Peyer's patch (tissue), 4 donors: ENCODE data around the gene LRRC32. TPM values are rescaled to one million over a fixed set of nuclear protein-coding genes. Genes with fewer than 3 reads are reported as not detected.

Source experiments
- DNase-seq, 3 donors: peaks; one replicate each; pipeline ENCODE4 v3.0.0-alpha.2; 2017 to 2019
- H3K27ac ChIP-seq, 4 donors: fragments of 200-600 bp; sonication (generic); one replicate each; pipeline ENCODE4 v1.5.1; 2016 to 2019
- H3K27me3 ChIP-seq, 2 donors: fragments of 200-600 bp; sonication (generic); one replicate each; pipeline ENCODE4 v1.5.1; 2019
- H3K36me3 ChIP-seq, 3 donors: fragments of 200-600 bp; sonication (generic); one replicate each; pipeline ENCODE4 v1.5.1; 2016 to 2019
- H3K4me1 ChIP-seq, 4 donors: fragments of 200-600 bp; sonication (generic); one replicate each; pipeline ENCODE4 v1.5.1; 2016 to 2019
- H3K4me3 ChIP-seq, 4 donors: fragments of 200-600 bp; sonication (generic); 1 replicate in 3 of 4; 2 replicates in 1 of 4; pipeline ENCODE4 v1.5.1; 2016 to 2019; ENCODE audit warnings: mild to moderate bottlenecking in 1 of 4
- H3K9me3 ChIP-seq, 4 donors: fragments of 200-600 bp; sonication (generic); one replicate each; pipeline ENCODE4 v1.5.1; 2016 to 2019; ENCODE audit warnings: mild to moderate bottlenecking in 1 of 4
- POLR2A ChIP-seq, 2 donors: fragments of 450-650 bp; IDR thresholded peaks; one replicate each; pipeline ENCODE4 v1.5.1; 2017; ENCODE audit warnings: antibody characterized with exemption in 2 of 2, mild to moderate bottlenecking in 2 of 2, moderate library complexity in 2 of 2
- total RNA-seq, 4 donors: library from RNA; depleted of rRNA; stranded (reverse); fragments of >200 nt; gene quantifications; one replicate each; pipeline ENCODE4 v1.1.0, GENCODE V29; 2016
- TF ChIP-seq, protein P1 (sequence below), 6 experiments: fragments of 450-650 bp in 4 of 6; fragments of 200-600 bp in 2 of 6; sonication (generic) in 1 of 6; IDR thresholded peaks; one replicate each; pipeline ENCODE4 v1.5.1; 2017 to 2019; ENCODE audit warnings: antibody characterized with exemption in 6 of 6, mild to moderate bottlenecking in 3 of 6, moderate library complexity in 1 of 6

Gene LRRC32
- total RNA-seq, 4 donors from 2014 or later = 4.0 to 36.7 (median 23.0) TPM

DNA sequence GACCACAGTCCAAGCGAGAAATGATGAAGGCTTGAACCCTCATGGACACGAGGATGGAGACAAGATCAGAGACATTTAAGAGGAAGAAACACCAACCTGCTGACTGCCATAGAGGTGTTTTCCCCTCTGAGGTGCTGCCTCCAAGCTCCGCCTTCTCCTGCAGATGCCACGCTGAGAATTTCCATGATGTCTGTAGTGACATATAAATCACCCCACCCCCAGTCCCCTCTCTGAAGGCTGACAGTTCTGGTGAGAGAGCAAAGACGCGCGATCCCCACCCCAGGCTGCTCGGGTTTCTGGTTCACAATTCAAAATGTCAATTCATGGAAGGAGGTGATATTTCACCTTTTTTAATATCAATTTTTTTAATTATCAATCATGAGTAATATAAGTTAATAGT lies 28.2 kb downstream of the LRRC32 start:
- Histone ChIP-seq H3K36me3 (no peaks in the 10 kb centered on the region), H3K4me1 (peaks cover 0 to 8% (median 1%) of the 10 kb centered on the region in 4 donors), H3K27ac (no peak overlapping the region), H3K9me3 (no peaks in the 10 kb centered on the region), H3K27me3 (no peaks in the 10 kb centered on the region), H3K4me3 (no peak overlapping the region)
- peak in 2 of 3 donors; percentile 9 to 33 for DNase-seq
- TF ChIP-seq POLR2A (IDR thresholded peaks at IDR 0.05) = no peak
- TF ChIP-seq, protein P1, sequence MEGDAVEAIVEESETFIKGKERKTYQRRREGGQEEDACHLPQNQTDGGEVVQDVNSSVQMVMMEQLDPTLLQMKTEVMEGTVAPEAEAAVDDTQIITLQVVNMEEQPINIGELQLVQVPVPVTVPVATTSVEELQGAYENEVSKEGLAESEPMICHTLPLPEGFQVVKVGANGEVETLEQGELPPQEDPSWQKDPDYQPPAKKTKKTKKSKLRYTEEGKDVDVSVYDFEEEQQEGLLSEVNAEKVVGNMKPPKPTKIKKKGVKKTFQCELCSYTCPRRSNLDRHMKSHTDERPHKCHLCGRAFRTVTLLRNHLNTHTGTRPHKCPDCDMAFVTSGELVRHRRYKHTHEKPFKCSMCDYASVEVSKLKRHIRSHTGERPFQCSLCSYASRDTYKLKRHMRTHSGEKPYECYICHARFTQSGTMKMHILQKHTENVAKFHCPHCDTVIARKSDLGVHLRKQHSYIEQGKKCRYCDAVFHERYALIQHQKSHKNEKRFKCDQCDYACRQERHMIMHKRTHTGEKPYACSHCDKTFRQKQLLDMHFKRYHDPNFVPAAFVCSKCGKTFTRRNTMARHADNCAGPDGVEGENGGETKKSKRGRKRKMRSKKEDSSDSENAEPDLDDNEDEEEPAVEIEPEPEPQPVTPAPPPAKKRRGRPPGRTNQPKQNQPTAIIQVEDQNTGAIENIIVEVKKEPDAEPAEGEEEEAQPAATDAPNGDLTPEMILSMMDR (IDR thresholded peaks at IDR 0.05) = no peak

DNA sequence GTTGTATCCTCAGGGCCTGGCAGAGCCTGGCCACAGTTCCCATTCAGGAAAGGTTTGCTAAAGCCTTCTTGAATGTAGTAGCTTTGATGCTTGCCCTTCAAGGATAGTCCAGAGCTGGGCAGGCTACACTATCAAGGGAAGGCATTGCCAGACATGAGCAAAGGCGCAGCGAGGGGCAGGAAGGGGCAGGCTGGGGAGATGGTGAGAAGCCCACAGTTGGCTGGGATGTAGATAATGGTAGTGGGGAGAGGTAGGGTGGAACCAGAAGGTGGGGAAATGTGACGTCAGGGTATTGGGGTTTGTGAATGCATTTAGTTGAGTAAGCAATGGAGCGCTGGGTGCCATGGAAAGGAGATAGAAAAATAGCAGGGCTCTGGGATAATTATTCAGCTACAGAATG lies 28.6 kb downstream of the LRRC32 start:
- Histone ChIP-seq H3K4me3 (no peak overlapping the region), H3K36me3 (no peaks in the 10 kb centered on the region), H3K9me3 (no peaks in the 10 kb centered on the region), H3K27ac (no peak overlapping the region), H3K4me1 (peaks cover 0 to 12% (median 2%) of the 10 kb centered on the region in 4 donors), H3K27me3 (no peaks in the 10 kb centered on the region)
- DNase-seq = peak in 1 of 3 donors; percentile 1
- TF ChIP-seq POLR2A (IDR thresholded peaks at IDR 0.05) = no peak
- TF ChIP-seq, protein P1 (IDR thresholded peaks at IDR 0.05) = no peak

DNA sequence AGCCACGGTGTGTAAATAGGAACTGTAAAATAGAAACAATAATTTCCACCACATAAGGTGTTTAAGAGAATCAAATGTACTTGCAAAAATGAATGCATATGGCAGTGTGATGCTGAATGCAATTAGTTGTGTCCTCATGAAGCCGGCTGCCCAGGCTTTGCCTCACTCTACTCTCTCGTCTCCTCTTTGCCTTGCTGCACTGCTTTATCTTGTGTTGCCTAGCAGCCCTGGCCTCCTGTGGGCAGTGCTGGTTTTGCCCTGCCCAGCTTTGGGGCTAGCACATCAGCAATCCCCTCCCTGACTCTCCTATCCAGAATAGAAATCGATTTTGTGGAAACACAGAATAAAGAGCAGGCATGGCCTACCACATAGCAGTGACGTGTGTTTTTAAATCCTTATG lies 30.0 kb downstream of the LRRC32 start:
- H3K4me3 ChIP-seq = no peak overlapping the region
- peak in 2 of 3 donors; percentile 3 to 14 for DNase-seq
- TF ChIP-seq POLR2A (IDR thresholded peaks at IDR 0.05) = no peak
- TF ChIP-seq, protein P1 (IDR thresholded peaks at IDR 0.05) = no peak

DNA sequence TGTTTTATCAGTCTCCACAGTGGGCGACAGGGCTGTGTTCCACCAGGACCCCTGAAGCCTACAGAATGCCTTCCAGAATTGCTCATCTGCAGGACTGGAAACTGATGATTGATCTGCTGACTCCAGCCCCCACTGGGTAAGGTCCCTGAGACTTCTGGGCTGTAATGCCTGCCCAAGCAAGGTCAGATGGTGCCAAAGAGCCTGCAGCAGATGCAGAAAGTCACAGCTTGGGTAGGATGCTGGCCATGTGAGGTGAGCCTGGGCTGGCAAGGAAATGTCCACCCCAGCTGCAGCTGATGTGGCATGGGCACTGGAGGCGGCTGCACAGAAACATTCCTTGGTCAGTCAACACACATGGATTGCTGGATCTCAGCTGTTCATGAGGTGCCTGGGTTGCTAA lies 30.9 kb downstream of the LRRC32 start:
- no peak overlapping the region for H3K4me3 ChIP-seq
- H3K36me3 ChIP-seq = no peaks in the 10 kb centered on the region
- H3K9me3 ChIP-seq = no peaks in the 10 kb centered on the region
- peaks cover 0 to 16% (median 2%) of the 10 kb centered on the region in 4 donors for H3K4me1 ChIP-seq
- H3K27ac ChIP-seq = no peak overlapping the region
- DNase-seq = peak; percentile 8 to 37 (median 28)
- no peak for TF ChIP-seq POLR2A (IDR thresholded peaks at IDR 0.05)
- TF ChIP-seq, protein P1 (IDR thresholded peaks at IDR 0.05) = no peak
- H3K27me3 ChIP-seq = no peaks in the 10 kb centered on the region

More for the DNA sequence above, 30.0 kb downstream of the LRRC32 start:
- no peaks in the 10 kb centered on the region for H3K36me3 ChIP-seq
- H3K4me1 ChIP-seq = peaks cover 0 to 16% (median 2%) of the 10 kb centered on the region in 4 donors
- H3K9me3 ChIP-seq = no peaks in the 10 kb centered on the region
- H3K27ac ChIP-seq = no peak overlapping the region
- no peaks in the 10 kb centered on the region for H3K27me3 ChIP-seq

DNA sequence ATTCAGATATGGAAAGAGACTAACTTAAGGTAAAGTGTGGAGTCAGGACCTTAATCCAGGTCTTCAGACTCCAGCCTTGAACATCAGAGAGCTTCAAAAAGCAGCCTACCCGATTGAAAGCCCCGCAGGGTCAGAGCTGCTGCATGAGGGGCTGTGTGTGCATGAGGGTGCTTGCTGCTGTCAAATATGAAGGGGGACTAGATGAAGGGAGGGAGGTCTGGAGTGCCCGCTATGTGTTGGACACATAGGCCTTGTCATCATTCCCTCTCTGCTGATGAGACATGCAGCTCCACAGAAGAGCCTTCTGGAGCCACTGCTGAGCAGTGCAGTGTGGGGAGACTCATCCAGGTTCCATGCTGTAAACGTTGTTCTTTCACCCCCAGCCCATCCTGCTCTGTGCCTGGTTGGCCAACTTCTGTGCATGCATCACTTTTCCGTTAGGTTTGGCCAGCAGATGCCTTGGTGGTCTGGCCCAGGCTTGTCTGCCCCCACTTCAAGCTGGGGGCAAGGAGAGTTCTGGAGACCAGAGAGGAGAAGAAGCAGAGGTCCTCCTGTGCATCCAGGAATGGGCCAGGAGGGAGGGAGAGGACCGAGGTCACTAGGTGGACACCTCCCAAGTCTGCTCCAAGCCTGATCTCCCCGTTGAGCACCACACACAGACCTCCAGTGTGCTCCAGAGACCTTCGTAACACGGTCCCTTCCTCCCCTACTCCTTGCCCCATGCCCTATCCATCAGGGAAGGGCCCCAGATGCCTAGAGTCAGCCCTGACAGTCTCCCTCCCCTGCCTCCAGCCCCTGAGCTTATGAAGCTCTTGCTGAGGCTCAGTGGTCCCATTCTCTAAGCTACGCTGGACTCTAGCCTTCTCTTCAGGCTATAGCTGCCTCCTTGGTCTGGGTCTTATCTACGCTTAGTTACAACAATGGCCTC lies 32.0 kb downstream of the LRRC32 start:
- Histone ChIP-seq H3K27me3 (no peaks in the 10 kb centered on the region), H3K36me3 (no peaks in the 10 kb centered on the region), H3K4me3 (no peak overlapping the region), H3K4me1 (peaks cover 0 to 16% (median 2%) of the 10 kb centered on the region in 4 donors), H3K9me3 (no peaks in the 10 kb centered on the region), H3K27ac (no peak overlapping the region)
- TF ChIP-seq POLR2A (IDR thresholded peaks at IDR 0.05) = no peak
- TF ChIP-seq, protein P1 (IDR thresholded peaks at IDR 0.05) = no peak
- peak; percentile 3 to 30 (median 16) for DNase-seq
